ENCODE data around the gene INS.

- TF ChIP-seq GABPA (IDR thresholded peaks at IDR 0.05; ENCODE audit: low read depth) (no peak), CTCF (IDR thresholded peaks at IDR 0.05 in 2 of 3, conservative IDR thresholded peaks at IDR 0.05 in 1 of 3; ENCODE audit: control insufficient read depth in 2 of 3, extremely low read depth in 1 of 3, insufficient read depth in 1 of 3, low read depth in 3 of 3, low read length in 3 of 3) (no peak), IRF4 (IDR thresholded peaks at IDR 0.05; ENCODE audit: low read depth, low read length) (no peak)
These were observed 34.7 kb upstream of the INS start for GRCh38 chr11:2195756-2196088.
